ENCODE measurements around the gene WNT7B.

DNA sequence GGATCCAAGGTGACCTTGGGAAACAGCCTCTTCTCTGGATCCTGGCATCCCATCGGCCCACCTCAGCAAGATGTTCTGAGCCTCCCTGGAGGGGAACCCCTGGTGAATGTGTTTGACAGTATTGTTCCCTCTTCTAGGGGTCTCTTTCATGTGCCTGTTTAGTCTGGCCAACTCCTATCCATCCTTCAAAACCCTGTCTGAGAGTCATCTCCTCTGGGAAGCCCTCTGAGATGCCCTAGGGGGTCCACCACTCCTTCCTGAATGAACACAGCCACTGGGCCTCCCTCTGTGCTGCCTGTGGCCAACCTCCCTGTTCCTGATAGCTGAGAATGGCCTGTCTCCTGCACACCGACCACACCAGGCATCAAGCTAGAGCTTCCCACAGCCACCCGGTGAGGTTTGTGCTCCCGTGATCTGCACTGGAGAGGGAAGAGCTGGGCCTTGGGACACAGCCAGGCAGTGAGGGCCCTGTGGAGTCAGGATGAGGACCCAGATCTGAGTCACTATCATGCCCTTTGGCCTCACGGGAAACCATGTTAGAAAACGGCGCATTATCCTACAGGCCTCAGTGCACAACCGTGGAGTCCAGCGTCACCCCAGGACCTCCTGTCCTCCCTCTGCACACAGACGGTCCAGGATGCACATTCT lies 8.8 kb downstream of the WNT7B start:
- no peak for TF ChIP-seq CTCF (IDR thresholded peaks at IDR 0.05)
- TF ChIP-seq POLR2A (IDR thresholded peaks at IDR 0.05): no peak

Measured in testis (tissue), 2 donors.